HEK293 (cell line): ENCODE measurements around the gene PRR19.
A peak's percentile ranks its signal among the peaks of the same experiment; 100 is the strongest.

Experiments used
- FEZF1 ChIP-seq: fragments of 450-650 bp; formaldehyde crosslinking; IDR thresholded peaks from 2 replicates; pipeline ENCODE4 v1.5.1; 2016; ENCODE audit warnings: missing biosample characterization, missing genetic modification characterization
- GLIS2 ChIP-seq: fragments of 450-650 bp; formaldehyde crosslinking; IDR thresholded peaks from 2 replicates; pipeline ENCODE4 v1.5.1; 2016; ENCODE audit warnings: missing biosample characterization, missing genetic modification characterization
- IKZF3 ChIP-seq: fragments of 450-650 bp; IDR thresholded peaks from 2 replicates; pipeline ENCODE4 v1.5.0; 2018; ENCODE audit warnings: missing biosample characterization, mild to moderate bottlenecking, missing genetic modification characterization, moderate library complexity
- REPIN1 ChIP-seq: fragments of 450-650 bp; formaldehyde crosslinking; IDR thresholded peaks from 2 replicates; pipeline ENCODE4 v1.5.1; 2017; ENCODE audit warnings: missing biosample characterization, missing genetic modification characterization, low read depth
- ZBTB20 ChIP-seq: fragments of 450-650 bp; formaldehyde crosslinking; IDR thresholded peaks from 2 replicates; pipeline ENCODE4 v1.5.1; 2016; ENCODE audit warnings: missing biosample characterization, missing genetic modification characterization
- ZFP41 ChIP-seq: fragments of 450-650 bp; formaldehyde crosslinking; IDR thresholded peaks from 2 replicates; pipeline ENCODE4 v1.5.1; 2016; ENCODE audit warnings: missing biosample characterization, missing genetic modification characterization, borderline replicate concordance
- ZNF155 ChIP-seq: fragments of 450-650 bp; formaldehyde crosslinking; IDR thresholded peaks from 2 replicates; pipeline ENCODE4 v1.5.1; 2016; ENCODE audit warnings: missing biosample characterization, missing genetic modification characterization
- ZNF221 ChIP-seq: fragments of 450-650 bp; formaldehyde crosslinking; IDR thresholded peaks from 2 replicates; pipeline ENCODE4 v1.5.1; 2017; ENCODE audit warnings: missing biosample characterization, missing genetic modification characterization, borderline replicate concordance
- ZNF223 ChIP-seq: fragments of 450-650 bp; formaldehyde crosslinking; IDR thresholded peaks from 2 replicates; pipeline ENCODE4 v1.5.1; 2016; ENCODE audit warnings: missing biosample characterization, missing genetic modification characterization
- ZNF23 ChIP-seq: fragments of 450-650 bp; formaldehyde crosslinking; IDR thresholded peaks from 2 replicates; pipeline ENCODE4 v1.5.1; 2016; ENCODE audit warnings: missing biosample characterization, missing genetic modification characterization, borderline replicate concordance
- ZNF248 ChIP-seq: fragments of 450-650 bp; formaldehyde crosslinking; IDR thresholded peaks from 2 replicates; pipeline ENCODE4 v1.5.1; 2017; ENCODE audit warnings: missing biosample characterization, missing genetic modification characterization
- ZNF366 ChIP-seq: fragments of 450-650 bp; formaldehyde crosslinking; conservative IDR thresholded peaks from 2 replicates; pipeline ENCODE4 v1.5.1; 2016; ENCODE audit warnings: missing biosample characterization, missing genetic modification characterization
- ZNF37A ChIP-seq: fragments of 450-650 bp; IDR thresholded peaks from 2 replicates; pipeline ENCODE4 v1.5.1; 2018; ENCODE audit warnings: missing biosample characterization, missing genetic modification characterization
- ZNF654 ChIP-seq: fragments of 450-650 bp; formaldehyde crosslinking; IDR thresholded peaks from 2 replicates; pipeline ENCODE4 v1.5.1; 2016; ENCODE audit warnings: low read depth, missing biosample characterization, missing genetic modification characterization
- ZNF660 ChIP-seq: fragments of 450-650 bp; IDR thresholded peaks from 2 replicates; pipeline ENCODE4 v1.5.1; 2018; ENCODE audit warnings: missing biosample characterization, mild to moderate bottlenecking, missing genetic modification characterization
- ZNF664 ChIP-seq: fragments of 450-650 bp; formaldehyde crosslinking; IDR thresholded peaks from 2 replicates; pipeline ENCODE4 v1.5.1; 2016; ENCODE audit warnings: missing biosample characterization, missing genetic modification characterization
- ZNF791 ChIP-seq: fragments of 450-650 bp; formaldehyde crosslinking; IDR thresholded peaks from 2 replicates; pipeline ENCODE4 v1.5.1; 2016; ENCODE audit warnings: missing biosample characterization, missing genetic modification characterization
- TF ChIP-seq, protein P1 (sequence below): fragments of 450-650 bp; formaldehyde crosslinking; IDR thresholded peaks from 2 replicates; pipeline ENCODE4 v1.5.1; 2016; ENCODE audit warnings: missing biosample characterization, missing genetic modification characterization, low read depth
- TF ChIP-seq, protein P2 (sequence below): fragments of 450-650 bp; formaldehyde crosslinking; IDR thresholded peaks from 2 replicates; pipeline ENCODE4 v1.5.1; 2016; ENCODE audit warnings: missing biosample characterization, missing genetic modification characterization, borderline replicate concordance
- TF ChIP-seq, protein P3 (sequence below): fragments of 450-650 bp; formaldehyde crosslinking; IDR thresholded peaks from 2 replicates; pipeline ENCODE4 v1.5.1; 2016; ENCODE audit warnings: missing biosample characterization, missing genetic modification characterization
- TF ChIP-seq, protein P4 (sequence below): fragments of 450-650 bp; formaldehyde crosslinking; IDR thresholded peaks from 2 replicates; pipeline ENCODE4 v1.5.1; 2016; ENCODE audit warnings: missing biosample characterization, missing genetic modification characterization
- TF ChIP-seq, protein P5 (sequence below): fragments of 450-650 bp; formaldehyde crosslinking; conservative IDR thresholded peaks from 2 replicates; pipeline ENCODE4 v1.5.1; 2016; ENCODE audit warnings: low read depth, missing biosample characterization, missing genetic modification characterization

PRR19 gene

DNA sequence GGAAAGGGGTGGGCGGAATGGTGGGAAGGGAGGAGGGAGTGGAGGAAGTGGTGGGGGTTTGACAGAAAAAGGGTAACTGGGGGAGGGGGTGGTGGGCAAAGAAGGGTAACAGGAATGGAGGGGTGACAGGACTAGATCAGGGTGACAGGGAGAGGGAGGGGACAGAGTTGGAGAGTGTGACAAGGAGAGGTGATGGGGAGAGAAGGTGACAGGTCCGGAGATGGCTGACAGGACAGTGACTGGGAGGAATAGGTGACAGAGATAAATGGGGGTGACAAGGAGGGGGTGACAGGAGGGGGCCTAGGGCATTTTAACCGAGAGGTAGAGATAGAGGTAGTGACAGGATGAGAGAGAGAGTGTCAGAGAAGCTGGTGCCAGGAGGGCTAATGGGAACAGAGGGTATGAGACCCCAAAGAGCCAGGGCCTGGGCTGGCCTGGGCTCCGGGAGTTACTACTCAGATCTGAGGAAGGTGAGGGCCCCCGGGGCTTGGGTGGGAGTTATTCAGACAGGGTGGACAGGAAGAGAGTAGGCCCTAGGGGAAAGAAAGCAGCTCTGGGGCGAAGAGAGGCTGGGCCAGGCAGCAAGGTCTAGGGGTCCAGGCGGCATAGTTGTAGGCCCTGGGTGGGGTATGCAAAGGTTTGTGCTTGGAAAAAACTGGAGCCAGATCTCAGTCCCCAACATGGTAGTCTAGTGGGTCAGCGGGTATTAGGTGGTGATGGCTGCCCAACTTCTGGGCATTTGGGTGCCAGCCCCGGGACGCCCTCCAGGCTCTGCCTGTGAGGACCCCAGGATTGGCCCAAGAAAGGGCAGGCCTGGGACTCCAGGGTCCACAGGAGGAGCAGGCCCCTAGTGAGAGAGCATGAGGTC is 32.2 kb upstream of the PRR19 start (continued):
- TF ChIP-seq, protein P1, sequence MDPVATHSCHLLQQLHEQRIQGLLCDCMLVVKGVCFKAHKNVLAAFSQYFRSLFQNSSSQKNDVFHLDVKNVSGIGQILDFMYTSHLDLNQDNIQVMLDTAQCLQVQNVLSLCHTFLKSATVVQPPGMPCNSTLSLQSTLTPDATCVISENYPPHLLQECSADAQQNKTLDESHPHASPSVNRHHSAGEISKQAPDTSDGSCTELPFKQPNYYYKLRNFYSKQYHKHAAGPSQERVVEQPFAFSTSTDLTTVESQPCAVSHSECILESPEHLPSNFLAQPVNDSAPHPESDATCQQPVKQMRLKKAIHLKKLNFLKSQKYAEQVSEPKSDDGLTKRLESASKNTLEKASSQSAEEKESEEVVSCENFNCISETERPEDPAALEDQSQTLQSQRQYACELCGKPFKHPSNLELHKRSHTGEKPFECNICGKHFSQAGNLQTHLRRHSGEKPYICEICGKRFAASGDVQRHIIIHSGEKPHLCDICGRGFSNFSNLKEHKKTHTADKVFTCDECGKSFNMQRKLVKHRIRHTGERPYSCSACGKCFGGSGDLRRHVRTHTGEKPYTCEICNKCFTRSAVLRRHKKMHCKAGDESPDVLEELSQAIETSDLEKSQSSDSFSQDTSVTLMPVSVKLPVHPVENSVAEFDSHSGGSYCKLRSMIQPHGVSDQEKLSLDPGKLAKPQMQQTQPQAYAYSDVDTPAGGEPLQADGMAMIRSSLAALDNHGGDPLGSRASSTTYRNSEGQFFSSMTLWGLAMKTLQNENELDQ (tag by site-specific recombination): no peak
- TF ChIP-seq FEZF1 (tag by site-specific recombination): no peak
- TF ChIP-seq ZNF37A (tag by site-specific recombination): no peak
- TF ChIP-seq, protein P2, sequence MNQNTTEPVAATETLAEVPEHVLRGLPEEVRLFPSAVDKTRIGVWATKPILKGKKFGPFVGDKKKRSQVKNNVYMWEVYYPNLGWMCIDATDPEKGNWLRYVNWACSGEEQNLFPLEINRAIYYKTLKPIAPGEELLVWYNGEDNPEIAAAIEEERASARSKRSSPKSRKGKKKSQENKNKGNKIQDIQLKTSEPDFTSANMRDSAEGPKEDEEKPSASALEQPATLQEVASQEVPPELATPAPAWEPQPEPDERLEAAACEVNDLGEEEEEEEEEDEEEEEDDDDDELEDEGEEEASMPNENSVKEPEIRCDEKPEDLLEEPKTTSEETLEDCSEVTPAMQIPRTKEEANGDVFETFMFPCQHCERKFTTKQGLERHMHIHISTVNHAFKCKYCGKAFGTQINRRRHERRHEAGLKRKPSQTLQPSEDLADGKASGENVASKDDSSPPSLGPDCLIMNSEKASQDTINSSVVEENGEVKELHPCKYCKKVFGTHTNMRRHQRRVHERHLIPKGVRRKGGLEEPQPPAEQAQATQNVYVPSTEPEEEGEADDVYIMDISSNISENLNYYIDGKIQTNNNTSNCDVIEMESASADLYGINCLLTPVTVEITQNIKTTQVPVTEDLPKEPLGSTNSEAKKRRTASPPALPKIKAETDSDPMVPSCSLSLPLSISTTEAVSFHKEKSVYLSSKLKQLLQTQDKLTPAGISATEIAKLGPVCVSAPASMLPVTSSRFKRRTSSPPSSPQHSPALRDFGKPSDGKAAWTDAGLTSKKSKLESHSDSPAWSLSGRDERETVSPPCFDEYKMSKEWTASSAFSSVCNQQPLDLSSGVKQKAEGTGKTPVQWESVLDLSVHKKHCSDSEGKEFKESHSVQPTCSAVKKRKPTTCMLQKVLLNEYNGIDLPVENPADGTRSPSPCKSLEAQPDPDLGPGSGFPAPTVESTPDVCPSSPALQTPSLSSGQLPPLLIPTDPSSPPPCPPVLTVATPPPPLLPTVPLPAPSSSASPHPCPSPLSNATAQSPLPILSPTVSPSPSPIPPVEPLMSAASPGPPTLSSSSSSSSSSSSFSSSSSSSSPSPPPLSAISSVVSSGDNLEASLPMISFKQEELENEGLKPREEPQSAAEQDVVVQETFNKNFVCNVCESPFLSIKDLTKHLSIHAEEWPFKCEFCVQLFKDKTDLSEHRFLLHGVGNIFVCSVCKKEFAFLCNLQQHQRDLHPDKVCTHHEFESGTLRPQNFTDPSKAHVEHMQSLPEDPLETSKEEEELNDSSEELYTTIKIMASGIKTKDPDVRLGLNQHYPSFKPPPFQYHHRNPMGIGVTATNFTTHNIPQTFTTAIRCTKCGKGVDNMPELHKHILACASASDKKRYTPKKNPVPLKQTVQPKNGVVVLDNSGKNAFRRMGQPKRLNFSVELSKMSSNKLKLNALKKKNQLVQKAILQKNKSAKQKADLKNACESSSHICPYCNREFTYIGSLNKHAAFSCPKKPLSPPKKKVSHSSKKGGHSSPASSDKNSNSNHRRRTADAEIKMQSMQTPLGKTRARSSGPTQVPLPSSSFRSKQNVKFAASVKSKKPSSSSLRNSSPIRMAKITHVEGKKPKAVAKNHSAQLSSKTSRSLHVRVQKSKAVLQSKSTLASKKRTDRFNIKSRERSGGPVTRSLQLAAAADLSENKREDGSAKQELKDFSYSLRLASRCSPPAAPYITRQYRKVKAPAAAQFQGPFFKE: no peak
- TF ChIP-seq ZFP41 (tag by site-specific recombination): no peak
- TF ChIP-seq ZNF223 (tag by site-specific recombination): no peak
- TF ChIP-seq ZNF155 (tag by site-specific recombination): no peak
- TF ChIP-seq REPIN1: no peak
- no peak for TF ChIP-seq GLIS2 (tag by site-specific recombination)
- TF ChIP-seq, protein P3, sequence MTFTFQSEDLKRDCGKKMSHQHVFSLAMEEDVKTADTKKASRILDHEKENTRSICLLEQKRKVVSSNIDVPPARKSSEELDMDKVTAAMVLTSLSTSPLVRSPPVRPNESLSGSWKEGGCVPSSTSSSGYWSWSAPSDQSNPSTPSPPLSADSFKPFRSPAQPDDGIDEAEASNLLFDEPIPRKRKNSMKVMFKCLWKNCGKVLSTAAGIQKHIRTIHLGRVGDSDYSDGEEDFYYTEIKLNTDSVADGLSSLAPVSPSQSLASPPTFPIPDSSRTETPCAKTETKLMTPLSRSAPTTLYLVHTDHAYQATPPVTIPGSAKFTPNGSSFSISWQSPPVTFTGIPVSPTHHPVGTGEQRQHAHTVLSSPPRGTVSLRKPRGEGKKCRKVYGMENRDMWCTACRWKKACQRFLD (tag by site-specific recombination): no peak
- TF ChIP-seq ZNF221 (tag by site-specific recombination): no peak
- TF ChIP-seq, protein P4, sequence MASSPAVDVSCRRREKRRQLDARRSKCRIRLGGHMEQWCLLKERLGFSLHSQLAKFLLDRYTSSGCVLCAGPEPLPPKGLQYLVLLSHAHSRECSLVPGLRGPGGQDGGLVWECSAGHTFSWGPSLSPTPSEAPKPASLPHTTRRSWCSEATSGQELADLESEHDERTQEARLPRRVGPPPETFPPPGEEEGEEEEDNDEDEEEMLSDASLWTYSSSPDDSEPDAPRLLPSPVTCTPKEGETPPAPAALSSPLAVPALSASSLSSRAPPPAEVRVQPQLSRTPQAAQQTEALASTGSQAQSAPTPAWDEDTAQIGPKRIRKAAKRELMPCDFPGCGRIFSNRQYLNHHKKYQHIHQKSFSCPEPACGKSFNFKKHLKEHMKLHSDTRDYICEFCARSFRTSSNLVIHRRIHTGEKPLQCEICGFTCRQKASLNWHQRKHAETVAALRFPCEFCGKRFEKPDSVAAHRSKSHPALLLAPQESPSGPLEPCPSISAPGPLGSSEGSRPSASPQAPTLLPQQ (tag by site-specific recombination): no peak
- no peak for TF ChIP-seq IKZF3 (tag by site-specific recombination)
- TF ChIP-seq ZBTB20: 0 out of 2 replicates have a peak, but pooled peaks have one; percentile 41
- TF ChIP-seq, protein P5, sequence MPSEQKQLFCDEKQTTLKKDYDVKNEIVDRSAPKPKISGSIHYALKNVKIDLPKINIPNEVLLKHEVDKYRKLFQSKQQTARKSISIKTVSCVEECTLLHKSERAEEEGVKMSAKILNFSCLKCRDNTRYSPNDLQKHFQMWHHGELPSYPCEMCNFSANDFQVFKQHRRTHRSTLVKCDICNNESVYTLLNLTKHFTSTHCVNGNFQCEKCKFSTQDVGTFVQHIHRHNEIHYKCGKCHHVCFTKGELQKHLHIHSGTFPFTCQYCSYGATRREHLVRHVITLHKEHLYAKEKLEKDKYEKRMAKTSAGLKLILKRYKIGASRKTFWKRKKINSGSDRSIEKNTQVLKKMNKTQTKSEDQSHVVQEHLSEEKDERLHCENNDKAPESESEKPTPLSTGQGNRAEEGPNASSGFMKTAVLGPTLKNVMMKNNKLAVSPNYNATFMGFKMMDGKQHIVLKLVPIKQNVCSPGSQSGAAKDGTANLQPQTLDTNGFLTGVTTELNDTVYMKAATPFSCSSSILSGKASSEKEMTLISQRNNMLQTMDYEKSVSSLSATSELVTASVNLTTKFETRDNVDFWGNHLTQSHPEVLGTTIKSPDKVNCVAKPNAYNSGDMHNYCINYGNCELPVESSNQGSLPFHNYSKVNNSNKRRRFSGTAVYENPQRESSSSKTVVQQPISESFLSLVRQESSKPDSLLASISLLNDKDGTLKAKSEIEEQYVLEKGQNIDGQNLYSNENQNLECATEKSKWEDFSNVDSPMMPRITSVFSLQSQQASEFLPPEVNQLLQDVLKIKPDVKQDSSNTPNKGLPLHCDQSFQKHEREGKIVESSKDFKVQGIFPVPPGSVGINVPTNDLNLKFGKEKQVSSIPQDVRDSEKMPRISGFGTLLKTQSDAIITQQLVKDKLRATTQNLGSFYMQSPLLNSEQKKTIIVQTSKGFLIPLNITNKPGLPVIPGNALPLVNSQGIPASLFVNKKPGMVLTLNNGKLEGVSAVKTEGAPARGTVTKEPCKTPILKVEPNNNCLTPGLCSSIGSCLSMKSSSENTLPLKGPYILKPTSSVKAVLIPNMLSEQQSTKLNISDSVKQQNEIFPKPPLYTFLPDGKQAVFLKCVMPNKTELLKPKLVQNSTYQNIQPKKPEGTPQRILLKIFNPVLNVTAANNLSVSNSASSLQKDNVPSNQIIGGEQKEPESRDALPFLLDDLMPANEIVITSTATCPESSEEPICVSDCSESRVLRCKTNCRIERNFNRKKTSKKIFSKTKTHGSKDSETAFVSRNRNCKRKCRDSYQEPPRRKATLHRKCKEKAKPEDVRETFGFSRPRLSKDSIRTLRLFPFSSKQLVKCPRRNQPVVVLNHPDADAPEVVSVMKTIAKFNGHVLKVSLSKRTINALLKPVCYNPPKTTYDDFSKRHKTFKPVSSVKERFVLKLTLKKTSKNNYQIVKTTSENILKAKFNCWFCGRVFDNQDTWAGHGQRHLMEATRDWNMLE (tag by site-specific recombination): no peak
- no peak for TF ChIP-seq ZNF654
- no peak for TF ChIP-seq ZNF660 (tag by site-specific recombination)
- no peak for TF ChIP-seq ZNF23 (tag by site-specific recombination)
- peak; percentile 64; the same call in 1 of the 2 replicates for TF ChIP-seq ZNF791 (tag by site-specific recombination)
- no peak; the same call in 1 of the 2 replicates for TF ChIP-seq ZNF248
- peak; percentile 78 for TF ChIP-seq ZNF366 (tag by site-specific recombination)
- TF ChIP-seq ZNF664 (tag by site-specific recombination): no peak
